Measurements from ENCODE around the gene MANBA. TPM values are rescaled to one million over a fixed set of nuclear protein-coding genes. Genes with fewer than 3 reads are reported as not detected.
"Not testable (repeated sequence)": the region's sequence is repeated elsewhere in the genome, so short reads cannot be mapped to it uniquely, and the experiment has no call there.

The MANBA gene
- total RNA-seq, 1 donor from 2014 or later = 9.1 TPM

DNA sequence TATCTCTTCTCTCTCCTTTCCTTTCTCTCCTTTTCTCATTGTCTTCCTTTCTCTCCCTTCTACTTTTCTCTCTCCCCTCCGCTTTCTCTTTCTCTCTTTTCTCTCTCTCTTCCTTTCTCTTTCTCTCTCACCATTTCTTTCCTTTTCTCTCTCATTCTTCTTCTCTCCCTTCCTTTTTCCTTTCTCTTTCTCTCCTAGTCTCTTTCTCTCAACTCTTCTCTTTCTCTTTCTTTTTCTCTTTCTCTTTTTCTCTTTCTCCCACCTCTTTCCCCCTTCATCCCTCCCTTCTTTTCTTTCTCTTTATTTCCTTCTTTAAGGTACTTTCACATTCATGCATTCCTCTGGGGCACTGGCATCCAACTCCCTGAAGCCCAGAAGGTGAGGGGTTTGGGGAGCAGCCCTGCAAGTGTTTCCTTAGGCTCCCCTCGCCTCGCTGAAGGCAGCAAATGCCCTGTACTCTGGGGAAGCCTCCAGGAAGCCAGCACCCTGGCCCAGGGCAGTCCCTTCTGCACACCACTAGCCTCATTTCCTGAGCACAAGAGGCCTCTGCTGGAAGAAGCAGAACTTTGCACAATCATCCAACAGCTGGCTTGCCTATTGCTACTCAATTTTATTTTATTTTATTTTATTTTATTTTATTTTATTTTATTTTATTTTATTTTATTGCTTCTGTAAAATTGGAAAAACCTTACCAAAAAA lies 135.4 kb downstream of the MANBA start:
- peak; percentile 55 to 62 for DNase-seq (ENCODE audit: low read depth in 2 of 2)

DNA sequence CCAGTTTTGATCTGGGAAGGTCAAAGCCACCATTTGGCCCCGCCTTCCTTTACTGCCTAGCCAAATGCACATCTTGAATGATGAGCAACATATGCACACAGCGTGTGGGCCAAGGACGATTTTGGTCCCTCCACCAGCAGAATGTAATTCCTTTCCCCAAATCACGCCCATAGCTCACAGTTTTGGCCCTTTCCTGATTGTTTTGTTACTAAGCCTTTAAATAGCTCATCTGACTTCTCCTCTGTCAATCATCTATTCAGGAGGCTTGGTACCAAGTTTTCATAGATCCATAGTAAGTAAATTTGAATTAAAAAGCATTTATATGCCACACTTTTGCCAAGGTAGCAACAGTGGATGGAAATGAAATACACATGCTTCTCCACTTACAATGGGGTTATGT lies 136.3 kb downstream of the MANBA start:
- no peak for DNase-seq (ENCODE audit: low read depth in 2 of 2)

DNA sequence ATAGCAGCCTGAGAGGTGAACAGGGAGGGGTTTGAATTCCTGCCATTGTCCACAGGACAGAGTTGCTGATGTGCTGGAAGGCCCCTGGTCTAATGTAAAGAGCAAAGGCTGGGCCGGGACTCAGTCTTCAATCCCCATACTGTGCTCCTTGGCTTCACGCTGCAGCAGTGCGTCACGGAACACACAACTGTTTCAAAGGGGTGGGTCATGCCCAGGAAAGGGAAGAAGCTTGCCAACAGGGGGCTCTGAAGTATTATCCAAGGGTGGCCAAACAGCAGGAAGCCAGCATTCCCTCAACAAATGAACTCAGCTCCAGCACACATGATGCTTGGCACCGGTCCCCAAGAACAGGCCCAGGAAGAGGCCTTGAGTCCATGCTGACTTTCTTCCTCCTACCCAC lies 137.1 kb downstream of the MANBA start:
- peak in 1 of 2 donors; percentile 83 for DNase-seq (ENCODE audit: low read depth in 2 of 2)

DNA sequence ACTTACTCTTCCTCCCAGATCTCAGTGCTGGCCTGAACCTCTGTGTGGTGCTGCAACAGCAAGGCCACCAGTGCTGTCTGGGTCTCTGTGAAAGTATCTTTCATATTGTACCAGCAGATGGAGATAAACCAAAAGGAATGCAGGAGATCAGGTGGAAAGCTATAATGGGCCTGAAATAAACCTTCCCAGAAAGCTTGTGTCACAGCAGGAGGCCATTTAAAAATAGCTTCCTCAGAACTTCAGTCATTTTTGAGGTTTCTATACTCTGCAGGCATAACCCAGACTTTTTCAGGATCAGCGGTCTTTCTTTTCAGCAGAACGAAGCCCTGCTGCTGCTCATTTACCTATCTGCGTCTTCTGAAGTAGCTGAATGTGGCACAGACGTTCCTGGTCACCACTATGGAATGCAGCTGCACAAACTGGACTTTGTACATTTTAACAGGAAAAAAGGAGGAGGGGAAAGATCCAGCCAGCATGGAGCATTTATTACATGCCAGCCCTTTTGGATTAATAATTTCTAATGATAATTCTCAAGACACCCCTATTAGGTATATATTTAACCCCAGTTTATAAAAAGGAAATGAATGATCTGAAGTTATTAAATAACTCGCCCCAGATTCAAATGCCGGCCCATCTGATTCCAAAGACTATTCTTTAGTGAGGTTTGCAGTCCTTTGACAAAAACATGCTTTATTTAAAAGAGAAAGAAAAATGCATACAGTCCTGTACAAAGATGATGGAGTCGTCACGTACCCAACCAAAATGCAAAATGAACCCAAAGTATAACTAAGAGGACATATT lies 139.9 kb downstream of the MANBA start:
- DNase-seq (ENCODE audit: low read depth in 2 of 2) = peak; percentile 74 to 80

DNA sequence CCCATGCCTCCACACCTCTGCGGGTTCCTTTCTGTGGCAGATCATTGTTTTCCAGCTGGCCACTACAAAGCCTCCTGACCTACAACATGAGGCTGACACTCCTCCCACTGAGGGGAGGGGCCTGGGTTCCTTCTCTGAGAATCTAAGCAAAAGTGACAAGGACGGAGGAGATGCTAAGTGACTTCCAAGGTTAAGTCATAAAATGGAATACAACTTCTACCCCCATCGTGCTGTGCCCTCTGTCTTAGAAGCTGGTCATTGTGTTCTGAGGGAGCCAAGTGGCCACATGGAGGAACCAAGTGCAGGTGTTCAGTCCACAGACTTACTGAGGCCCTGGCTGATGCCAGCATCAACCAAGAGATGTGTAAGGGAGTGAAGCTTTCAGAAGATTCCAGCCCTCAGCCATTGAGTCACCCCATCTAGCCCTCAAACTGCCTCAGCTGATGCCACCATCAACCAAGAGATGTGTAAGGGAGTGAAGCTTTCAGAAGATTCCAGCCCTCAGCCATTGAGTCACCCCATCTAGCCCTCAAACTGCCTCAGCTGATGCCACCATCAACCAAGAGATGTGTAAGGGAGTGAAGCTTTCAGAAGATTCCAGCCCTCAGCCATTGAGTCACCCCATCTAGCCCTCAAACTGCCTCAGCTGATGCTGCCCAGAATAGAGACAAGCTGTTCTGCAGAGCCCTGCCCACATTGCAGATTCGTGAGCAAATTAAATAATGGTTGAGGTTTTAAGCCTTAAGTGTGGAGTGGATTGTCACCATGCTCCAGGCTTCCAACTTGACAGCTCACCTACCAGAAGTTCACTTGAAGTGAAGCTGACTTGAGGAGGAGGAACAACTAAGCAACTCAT lies 140.8 kb downstream of the MANBA start:
- not testable (repeated sequence) for DNase-seq (ENCODE audit: low read depth in 2 of 2)

DNA sequence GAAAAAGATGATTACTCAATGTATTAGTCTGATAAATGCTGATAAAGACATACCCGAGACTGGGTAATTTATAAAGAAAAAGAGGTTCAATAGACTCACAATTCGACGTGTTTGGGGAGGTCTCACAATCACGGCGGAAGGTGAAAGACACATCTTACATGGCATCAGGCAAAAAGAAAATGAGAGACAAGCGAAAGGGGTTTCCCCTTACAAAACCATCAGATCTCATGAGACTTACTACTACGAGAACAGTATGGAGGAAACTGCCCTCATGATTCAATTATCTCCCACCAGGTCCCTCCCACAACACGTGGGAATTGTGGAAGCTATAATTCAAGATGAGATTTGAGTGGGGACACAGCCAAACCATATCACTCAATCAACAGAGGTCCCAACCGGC lies 141.7 kb downstream of the MANBA start:
- not testable (repeated sequence) for DNase-seq (ENCODE audit: low read depth in 2 of 2)

DNA sequence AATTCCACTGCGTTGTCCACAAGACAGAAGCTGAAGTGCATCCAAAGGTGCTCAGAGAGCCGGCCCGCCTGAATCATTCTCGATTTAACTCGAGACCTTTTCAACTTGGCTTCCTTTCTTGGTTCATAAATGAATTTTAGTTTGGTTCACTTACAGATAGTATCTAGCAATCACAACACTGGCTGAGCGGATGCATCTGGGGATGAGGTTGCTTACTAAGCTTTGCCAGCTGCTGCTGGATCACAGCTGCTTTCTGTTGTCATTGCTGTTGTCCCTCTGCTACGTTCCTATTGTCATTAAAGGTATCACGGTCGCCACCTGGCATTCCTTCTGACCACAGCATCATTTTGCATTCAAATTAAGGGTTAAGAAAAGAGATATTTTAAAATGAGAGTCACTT lies 144.1 kb downstream of the MANBA start:
- DNase-seq (ENCODE audit: low read depth in 2 of 2) = peak; percentile 83 to 89

DNA sequence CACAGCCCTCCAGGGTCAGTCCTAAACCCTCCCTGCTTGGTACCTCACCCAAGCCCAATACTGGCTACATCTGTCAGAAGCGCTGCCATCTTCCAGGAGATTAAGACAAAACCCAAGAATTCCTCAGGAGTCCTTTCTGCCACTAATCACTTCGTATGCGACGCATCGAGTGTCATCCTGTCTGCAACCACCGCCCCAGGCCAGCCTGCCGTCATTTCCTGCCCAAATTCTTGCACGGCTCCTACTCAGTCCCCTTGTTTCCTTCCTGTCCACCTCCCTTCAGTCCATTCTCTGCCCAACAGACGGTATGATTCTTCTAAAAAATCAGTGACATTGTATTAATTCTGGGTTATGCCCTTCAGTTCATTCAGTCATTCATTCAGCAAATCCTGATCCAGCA lies 146.0 kb downstream of the MANBA start:
- DNase-seq (ENCODE audit: low read depth in 2 of 2) = peak in 1 of 2 donors; percentile 44

DNA sequence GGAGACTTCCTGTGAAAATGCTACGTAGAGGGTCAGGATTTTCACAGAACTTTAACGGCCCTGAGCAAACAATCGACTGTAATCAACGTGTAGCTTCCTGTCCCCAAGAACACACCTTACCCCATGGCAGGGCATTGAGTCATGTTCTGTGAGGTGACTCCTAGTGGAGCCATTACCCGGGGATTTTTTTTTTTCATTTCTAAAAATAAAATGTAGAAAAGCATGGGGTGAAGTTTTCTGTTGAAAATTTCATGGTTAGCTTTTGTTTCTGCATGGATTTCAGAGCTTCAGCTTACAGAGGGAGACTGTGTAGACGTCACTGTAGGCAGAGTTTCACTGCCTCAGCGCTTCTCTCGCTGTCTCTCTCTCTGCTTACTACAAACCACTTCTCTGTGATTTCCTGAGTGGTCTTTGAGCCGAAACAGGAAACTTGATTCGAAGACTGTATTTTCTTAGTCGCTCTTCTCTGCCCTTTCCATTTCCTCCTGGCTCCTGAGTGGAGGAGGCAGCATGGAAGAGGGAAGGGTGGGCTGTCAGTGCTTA lies 147.9 kb downstream of the MANBA start:
- peak in 1 of 2 donors; percentile 66 for DNase-seq (ENCODE audit: low read depth in 2 of 2)

DNA sequence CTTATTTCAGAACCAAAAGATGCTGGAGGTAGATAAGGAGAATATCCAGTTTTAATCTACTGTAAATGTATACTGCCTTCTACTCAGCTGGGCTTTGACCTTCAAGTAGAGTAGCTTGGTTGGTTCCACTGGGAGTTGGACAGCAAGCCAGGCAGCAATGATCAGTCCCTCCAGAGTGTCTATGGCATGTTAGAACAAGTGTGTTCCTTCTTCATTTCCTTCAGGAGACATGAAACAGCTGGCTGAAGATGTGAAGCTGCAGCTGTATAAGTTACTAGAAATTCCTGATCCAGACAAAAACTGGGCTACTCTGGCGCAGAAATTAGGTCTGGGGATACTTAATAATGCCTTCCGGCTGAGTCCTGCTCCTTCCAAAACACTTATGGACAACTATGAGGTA lies 148.6 kb downstream of the MANBA start:
- DNase-seq (ENCODE audit: low read depth in 2 of 2) = no peak

DNA sequence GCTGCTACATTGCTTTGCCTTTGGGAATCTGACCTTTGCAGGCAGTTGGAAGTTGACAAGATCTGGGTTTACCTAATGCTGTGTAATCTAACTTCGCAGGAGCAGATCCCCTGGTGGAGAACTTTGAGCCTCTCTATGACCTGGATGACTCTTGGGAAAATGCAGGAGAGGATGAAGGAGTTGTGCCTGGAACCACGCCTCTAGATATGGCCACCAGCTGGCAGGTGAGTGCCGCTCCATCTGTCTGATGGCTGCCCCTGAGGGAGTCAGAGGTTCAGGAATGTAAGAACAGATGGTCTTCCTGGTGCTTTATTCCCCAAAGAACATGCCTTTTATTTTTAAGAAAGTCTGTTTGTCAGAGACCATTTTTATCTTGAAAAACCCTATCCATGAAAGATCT lies 150.3 kb downstream of the MANBA start:
- DNase-seq (ENCODE audit: low read depth in 2 of 2) = no peak

DNA sequence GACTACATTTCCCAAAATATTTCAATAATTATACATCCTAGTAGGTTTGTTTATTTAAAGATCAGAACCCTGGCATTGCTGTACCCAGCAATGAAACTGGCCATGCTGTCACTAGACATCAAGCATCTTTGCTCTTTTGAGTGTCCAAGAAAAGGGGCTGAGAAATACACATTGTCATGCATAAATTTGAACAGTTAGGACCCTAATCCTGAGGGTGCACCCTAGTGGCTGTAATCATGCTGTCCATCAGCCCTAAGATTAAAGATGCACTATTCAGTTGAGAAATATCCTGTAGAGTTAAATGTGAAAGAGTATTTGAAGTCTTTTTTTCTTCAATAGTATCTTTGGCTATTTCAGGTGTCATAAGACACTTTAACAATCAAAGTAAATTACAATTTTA lies 150.8 kb downstream of the MANBA start:
- DNase-seq (ENCODE audit: low read depth in 2 of 2) = no peak

DNA sequence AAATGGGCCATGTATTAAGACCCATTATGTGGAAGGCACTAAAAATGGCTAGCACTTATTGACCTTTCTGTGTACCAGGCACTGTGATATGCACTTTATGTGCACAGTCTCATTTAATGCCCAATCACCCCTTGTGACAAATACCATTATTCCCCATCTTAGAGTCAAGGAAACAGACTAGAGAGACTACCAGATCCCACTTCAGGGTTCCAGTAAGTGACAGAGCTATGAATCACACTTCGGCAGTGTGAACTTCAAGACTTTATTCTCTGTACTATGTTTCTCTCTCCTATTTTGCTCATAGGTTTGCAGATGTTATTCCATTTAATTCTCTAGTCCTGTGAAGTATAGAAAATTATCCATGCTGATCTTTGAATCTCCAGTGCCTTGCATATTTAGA lies 152.6 kb downstream of the MANBA start:
- peak in 1 of 2 donors; percentile 31 for DNase-seq (ENCODE audit: low read depth in 2 of 2)

DNA sequence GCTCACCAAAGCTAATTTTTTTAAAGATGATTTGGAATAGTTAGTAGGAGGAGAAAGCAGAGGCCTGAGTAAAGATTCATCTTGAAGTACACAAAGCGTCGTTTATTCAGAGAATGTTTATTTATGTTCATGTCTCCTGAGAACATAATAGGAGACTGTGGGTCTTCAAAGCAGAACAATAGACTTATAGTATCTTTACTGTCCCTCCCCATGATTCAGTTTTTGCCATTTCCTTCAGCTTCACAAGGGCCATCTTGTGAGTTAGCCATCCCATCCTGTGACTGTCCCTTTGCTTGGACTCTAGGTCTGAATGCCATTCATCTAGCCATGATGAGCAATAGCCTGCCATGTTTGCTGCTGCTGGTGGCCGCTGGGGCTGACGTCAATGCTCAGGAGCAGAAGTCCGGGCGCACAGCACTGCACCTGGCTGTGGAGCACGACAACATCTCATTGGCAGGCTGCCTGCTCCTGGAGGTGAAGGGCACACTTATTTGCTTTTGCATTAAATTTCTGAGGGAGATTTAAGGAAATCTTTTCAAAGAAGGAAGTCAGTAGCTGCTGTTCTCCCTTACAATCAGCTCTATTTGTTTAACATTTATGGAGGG lies 153.8 kb downstream of the MANBA start:
- no peak for DNase-seq (ENCODE audit: low read depth in 2 of 2)

DNA sequence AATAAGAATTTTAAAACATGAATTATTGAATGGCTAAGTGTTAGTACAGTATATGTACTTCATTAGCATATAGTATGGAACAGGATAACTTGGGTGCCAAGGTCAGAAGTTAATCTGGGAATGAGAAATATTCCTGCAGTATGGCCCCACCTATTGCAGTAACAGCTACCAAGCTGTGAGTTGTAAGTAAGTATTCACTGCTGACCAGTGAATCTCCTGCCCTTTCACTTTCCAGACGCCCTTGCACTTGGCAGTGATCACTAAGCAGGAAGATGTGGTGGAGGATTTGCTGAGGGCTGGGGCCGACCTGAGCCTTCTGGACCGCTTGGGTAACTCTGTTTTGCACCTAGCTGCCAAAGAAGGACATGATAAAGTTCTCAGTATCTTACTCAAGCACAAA lies 154.5 kb downstream of the MANBA start:
- DNase-seq (ENCODE audit: low read depth in 2 of 2) = no peak

DNA sequence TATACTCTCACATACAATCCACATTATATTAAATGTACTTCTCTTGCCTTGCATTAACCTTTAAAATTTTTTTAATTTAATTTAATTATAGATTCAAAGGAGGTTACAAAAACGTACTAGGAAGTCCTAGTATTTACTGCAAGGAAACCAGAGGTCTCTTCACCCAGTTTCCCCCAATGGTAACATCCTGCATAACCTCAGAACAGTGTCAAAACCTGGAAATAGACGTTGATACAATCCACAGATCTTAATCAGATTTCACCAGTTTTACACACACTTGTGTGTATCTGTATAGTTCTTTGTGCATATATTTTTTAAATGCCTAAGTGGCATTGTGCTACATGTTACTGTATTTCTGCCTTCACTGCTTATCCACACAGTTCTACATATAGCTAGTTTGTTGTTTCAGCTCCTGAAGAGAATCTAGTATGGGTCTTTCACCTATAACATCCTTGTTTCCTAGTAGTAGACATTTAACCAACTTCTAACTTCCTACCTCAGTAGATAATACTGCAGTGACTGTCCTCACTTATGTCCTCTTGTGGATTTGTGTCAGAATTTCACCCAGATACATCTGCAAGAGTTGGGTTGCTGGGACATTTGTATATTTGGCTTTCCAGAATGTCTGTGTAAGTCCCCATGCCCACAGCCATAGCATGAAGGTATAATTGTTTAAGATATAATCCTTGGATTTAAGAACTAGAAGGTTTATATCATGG lies 156.4 kb downstream of the MANBA start:
- no peak for DNase-seq (ENCODE audit: low read depth in 2 of 2)

DNA sequence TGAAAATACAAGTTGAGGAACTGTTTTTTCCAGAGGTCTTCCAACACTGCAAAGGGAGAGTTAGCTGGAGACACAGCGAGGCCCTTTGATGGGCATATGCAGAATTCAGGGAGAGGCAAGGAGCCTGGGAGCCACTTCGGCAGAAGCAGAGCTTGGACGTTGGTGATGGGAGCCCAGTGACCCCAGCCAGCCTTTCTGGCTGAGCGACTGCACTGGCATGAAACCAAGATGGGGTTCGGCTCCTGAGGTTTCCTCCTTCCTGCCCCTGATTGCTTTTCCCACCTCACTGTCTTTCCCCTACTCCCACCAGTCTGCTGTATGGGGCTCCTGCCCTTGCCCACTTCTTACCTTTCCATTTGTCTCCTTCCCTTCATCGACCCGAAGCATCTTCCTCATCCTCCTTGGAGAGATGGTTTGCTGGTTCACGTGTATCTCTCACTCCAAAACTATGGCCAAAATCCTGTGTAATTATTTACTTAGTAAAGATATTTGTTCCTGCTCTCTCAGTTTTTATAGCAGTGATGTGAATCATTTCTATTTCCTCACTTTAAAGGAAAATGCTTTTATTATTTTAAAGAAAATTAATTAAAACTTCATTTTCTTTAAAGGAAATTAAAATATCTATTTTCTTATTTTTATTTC lies 159.1 kb downstream of the MANBA start:
- no peak for DNase-seq (ENCODE audit: low read depth in 2 of 2)

DNA sequence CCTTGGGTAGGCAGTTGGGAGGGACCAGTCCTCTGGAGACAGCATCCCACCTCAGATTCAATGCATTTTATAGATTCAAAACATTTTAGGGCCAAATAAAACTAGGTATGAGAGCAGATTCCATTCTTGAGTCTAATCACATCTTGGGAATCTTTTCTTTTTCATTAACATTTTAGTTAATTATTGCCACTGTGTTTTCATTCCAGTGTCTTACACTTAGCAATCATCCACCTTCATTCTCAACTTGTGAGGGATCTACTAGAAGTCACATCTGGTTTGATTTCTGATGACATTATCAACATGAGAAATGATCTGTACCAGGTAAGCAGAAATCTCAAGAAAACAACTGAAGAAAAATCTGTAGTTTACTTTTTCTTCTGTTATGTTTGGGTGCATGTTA lies 160.1 kb downstream of the MANBA start:
- DNase-seq (ENCODE audit: low read depth in 2 of 2) = no peak

DNA sequence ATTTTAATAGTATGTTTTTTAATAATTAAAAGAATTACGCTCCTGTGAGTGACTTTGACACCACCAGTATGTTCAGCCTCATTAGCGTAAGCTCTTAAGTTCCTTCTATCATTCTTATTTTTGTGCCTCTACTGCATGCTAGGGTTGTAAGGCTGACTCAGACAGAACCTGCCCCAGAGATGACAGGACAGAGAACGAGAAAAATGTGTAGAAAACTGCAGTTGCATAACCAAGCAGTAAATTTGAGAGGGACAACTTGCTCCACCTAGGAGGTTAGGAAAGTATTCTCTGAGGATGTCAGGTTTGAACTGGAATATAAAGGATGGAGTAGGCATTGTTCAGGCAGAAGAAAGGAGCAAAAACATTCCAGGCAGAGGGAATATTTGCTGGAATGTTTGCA lies 160.9 kb downstream of the MANBA start:
- no peak for DNase-seq (ENCODE audit: low read depth in 2 of 2)

DNA sequence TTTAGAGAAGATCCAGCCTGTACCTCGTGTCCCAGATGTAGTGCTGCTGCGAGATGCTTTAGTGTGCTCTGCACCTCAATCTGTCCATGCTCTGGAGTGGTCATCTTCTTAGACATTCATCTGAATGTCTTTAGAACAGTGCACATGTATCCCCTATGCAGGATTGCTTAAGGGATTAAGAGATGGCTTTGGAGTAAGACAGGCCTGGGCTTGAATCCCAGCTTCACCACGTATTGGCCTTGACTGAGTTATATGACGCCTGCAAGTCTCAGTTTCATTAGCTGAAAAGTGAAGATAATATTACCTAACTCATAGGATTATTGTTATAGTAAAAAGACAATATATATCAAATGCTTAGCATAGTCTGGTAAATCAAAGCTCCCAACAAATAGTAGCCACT lies 161.3 kb downstream of the MANBA start:
- no peak for DNase-seq (ENCODE audit: low read depth in 2 of 2)

Measured in lung microvascular endothelial cell (primary cell).